Subcutaneous adipose tissue (tissue), 4 donors: ENCODE data around the gene ECI2. TPM values are rescaled to one million over a fixed set of nuclear protein-coding genes. Genes with fewer than 3 reads are reported as not detected.

Source experiments
- total RNA-seq, 4 donors: library from RNA; depleted of rRNA; stranded (reverse); fragments of >200 nt; gene quantifications; one replicate each; pipeline ENCODE4 v1.1.0, GENCODE V29; 2016
- TF ChIP-seq, protein P1 (sequence below): fragments of 450-650 bp; IDR thresholded peaks from one replicate; pipeline ENCODE4 v1.5.1; 2016; ENCODE audit warnings: low read depth, mild to moderate bottlenecking, control low read depth, antibody characterized with exemption, moderate library complexity

The ECI2 gene
- total RNA-seq, 4 donors from 2014 or later: 57.3 to 102 (median 75.8) TPM

DNA sequence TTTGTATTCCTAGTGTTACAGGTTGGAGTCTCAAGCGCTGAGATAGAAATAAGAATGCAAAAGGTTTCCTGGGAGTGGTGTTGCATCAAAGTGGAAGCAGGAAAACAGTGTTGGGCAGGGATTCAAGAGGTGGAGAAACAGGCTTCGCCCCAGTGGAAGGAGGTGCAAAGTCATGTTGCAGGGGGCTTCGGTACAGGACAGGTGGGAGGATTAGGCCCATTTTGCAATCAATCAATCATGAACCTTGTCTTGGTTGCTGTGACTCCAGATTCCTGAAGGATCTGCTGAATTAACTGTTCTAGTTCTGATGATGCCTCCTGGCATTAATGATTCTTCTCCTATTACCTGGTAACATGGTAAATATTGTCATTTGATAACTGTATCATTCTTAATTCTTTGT lies 34.1 kb downstream of the ECI2 start:
- TF ChIP-seq, protein P1, sequence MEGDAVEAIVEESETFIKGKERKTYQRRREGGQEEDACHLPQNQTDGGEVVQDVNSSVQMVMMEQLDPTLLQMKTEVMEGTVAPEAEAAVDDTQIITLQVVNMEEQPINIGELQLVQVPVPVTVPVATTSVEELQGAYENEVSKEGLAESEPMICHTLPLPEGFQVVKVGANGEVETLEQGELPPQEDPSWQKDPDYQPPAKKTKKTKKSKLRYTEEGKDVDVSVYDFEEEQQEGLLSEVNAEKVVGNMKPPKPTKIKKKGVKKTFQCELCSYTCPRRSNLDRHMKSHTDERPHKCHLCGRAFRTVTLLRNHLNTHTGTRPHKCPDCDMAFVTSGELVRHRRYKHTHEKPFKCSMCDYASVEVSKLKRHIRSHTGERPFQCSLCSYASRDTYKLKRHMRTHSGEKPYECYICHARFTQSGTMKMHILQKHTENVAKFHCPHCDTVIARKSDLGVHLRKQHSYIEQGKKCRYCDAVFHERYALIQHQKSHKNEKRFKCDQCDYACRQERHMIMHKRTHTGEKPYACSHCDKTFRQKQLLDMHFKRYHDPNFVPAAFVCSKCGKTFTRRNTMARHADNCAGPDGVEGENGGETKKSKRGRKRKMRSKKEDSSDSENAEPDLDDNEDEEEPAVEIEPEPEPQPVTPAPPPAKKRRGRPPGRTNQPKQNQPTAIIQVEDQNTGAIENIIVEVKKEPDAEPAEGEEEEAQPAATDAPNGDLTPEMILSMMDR: no peak

DNA sequence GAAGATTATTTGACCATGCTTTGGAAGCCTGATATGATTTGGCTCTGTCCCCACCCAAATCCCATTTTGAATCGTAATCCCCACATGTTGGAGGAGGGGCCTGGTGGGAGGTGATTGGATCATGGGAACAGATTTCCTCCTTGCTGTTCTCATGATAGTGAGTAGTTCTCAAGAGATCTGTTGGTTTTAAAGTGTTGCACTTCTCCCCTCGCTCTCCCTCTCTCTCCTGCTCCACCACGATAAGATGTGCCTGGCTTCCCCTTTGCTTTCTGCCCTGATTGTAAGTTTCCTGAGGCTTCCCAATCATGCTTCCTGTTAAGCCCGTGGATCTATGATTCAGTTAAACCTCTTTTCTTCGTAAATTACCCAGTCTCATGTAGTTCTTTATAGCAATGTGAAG lies 34.7 kb downstream of the ECI2 start:
- TF ChIP-seq, protein P1: no peak

DNA sequence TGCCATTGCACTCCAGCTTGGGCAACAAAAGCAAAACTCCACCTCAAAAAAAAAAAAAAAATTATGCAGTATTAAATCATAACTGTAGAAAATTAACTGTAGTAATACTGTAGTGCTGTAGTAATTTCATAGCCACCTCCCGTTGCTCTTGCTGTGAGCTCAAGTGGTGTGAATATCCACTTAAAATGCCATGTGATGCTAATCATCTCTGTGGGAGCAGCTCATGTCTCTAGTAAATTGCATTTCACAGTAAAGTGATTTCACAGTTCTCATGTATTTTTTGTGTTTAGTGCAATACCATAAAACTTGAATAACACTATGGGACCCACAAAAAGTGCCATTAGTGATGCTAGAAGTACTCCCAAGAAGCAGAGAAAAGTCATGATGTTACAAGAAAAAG lies 42.1 kb downstream of the ECI2 start:
- TF ChIP-seq, protein P1: no peak

DNA sequence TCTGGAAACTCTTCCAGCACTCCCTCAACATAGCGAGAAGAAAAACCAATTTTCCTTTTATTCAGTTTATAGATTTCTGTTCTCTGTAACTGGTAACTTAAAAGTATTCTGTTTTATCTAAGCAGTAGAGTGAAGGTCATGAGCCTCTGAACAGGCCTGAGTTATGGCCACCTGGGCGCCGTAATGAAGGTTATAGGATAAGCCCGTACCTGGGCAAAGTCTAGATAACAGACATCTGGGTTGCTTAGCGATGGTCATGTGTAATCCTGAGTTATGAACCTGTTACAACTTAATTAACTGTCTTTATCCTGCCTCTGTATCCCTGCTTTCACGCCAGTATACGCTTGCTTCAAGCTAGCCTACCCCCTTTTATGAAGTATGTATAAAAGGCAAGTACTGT lies 43.4 kb downstream of the ECI2 start:
- TF ChIP-seq, protein P1: no peak

DNA sequence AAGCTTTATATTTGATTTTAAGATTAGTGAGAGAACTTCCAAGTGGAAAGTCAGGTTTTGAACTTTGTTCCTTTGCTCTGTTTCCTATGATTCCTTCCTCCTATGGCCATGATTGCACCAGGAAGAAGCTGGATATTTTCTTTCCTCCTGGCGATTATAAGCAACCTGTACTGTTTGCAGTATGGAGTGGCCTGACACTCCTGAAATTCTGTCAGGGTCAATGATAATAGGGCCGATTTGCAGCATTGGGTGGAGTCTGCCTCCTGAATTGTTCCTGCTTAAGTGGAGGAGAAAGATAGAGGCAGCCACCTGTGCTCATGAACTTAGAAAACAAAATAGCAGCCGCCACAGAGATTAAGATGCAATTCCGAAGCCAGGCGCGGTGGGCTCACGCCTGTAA lies 46.7 kb downstream of the ECI2 start:
- TF ChIP-seq, protein P1: no peak

DNA sequence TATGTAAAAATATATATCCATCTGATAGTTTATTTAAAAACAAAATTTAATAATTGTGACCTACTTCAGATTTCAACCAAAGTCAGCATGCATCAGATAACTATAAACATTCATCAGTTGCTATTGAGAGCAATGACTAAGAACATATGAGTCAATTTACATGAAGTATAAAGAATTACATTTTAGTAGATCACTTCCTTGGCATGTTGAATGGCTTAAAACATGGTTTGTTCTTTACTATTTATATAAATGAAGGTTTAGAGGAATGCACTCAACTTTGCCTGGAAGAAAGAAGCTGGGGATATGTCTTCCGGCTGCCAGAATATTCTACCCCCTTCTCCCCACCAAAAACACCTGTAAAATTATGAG lies 50.1 kb downstream of the ECI2 start:
- TF ChIP-seq, protein P1: no peak

DNA sequence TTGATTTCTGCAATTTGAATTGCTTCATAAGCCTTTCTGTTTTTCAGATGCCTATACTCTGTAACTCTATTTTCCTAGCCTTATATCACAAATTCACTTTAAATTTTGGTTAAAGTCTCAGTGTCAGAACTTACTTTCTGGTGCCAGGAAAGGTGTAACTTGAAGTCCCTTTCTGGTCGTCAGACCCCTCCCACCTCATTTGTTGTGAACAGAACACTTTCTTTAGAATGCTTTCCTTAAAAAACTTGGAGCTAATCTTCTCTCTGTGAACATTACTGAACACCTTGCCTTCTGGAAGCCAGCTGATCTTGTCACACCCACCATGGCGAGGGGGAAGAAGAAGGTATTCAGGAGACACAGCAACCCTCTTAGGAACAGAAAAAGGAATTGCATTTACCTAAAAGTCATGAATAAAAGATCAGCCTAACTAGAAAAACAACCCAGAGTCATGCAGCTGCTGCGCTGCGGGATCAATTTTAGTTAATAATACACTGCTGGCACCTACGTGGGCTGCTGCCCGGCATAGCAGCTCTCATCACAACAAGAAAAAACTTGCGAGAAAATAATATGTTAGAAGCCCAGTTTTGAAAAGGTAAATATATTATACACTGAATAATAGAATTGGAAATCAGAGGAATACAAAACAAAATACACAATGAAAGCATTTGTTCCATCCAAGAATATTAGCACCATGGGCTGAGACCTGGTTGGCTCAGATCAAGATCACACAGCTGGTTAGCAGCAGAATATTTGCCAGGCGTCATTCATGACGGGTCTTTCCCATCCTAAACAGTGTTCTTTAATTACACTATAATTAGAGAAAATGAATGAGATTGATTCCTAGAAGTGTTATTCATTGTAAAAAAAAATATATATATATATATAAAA lies 50.7 kb downstream of the ECI2 start:
- TF ChIP-seq, protein P1: no peak
